GM12878 (cell line): ENCODE measurements around the gene RORB. TPM values are rescaled to one million over a fixed set of nuclear protein-coding genes. Genes with fewer than 3 reads are reported as not detected.
A peak's percentile ranks its signal among the peaks of the same experiment; 100 is the strongest.

Source experiments
- ATAC-seq: fragments of 200-7000 bp; cut with Tn5 transposase; 3 replicates; pipeline ENCODE4 v1.9.1; 2020; ENCODE audit warnings: mild to moderate bottlenecking, moderate library complexity
- BruUV-seq: library from RNA; stranded (reverse); fragments of 400-500 nt; replicated peaks from 2 replicates; lab custom pipeline; 2021; lab: Mats Ljungman, UMichigan
- CTCF ChIA-PET: fragments of 300-600 bp; sonication (Branson Sonifier 250); formaldehyde crosslinking; extraction: SDS; loops from one replicate; lab custom pipeline; 2021; ENCODE audit warnings: inconsistent platforms; lab: Yijun Ruan, JAX
- POLR2A ChIA-PET: fragments of 350-600 bp; formaldehyde crosslinking; extraction: SDS; loops from one replicate; lab custom pipeline; 2021; ENCODE audit warnings: inconsistent platforms; lab: Charles Lee
- RAD21 ChIA-PET: fragments of 300-600 bp; sonication (Branson Sonifier 250); formaldehyde crosslinking; loops from one replicate; lab custom pipeline; 2023; ENCODE audit warnings: antibody characterized with exemption; ENCODE audit not compliant: unreplicated experiment; lab: Charles Lee
- SMC1A ChIA-PET: fragments of 300-600 bp; sonication (Branson Sonifier 250); formaldehyde crosslinking; loops from one replicate; lab custom pipeline; 2023; ENCODE audit not compliant: unreplicated experiment, uncharacterized antibody; lab: Charles Lee
- DNase-seq: peaks from one replicate; pipeline ENCODE4 v3.0.0-alpha.2; 2011; ENCODE audit warnings: low read depth, low spot score
- FAIRE-seq: peaks from 3 replicates; lab custom pipeline; 2011; peaks lifted over from hg19 to GRCh38; lab: Jason Lieb, UNC
- H2AFZ ChIP-seq: 2 replicates; pipeline ENCODE4 v1.6.0; 2011; ENCODE audit warnings: low read depth, low read length, control low read depth; ENCODE audit not compliant: control insufficient read depth
- H3K27ac ChIP-seq: 2 replicates; pipeline ENCODE4 v1.5.1; 2011; ENCODE audit warnings: control low read depth; ENCODE audit not compliant: control insufficient read depth, insufficient read depth
- H3K27me3 ChIP-seq, 2 experiments: replicated peaks in 1 of 2; 2 replicates each; pipeline versions ENCODE4 v1.6.0 to v1.6.1; 2011; ENCODE audit warnings: low read length in 1 of 2; ENCODE audit not compliant: control insufficient read depth in 2 of 2, insufficient read depth in 2 of 2
- H3K36me3 ChIP-seq, 2 experiments: 2 replicates each; pipeline ENCODE4 v1.5.1; 2011; ENCODE audit warnings: low read length in 1 of 2; ENCODE audit not compliant: control insufficient read depth in 2 of 2, insufficient read depth in 2 of 2
- H3K4me1 ChIP-seq: 2 replicates; pipeline ENCODE4 v1.6.1; 2011; ENCODE audit warnings: mild to moderate bottlenecking, low read length, moderate library complexity, mixed read lengths; ENCODE audit not compliant: control insufficient read depth, insufficient read depth
- H3K4me2 ChIP-seq: 2 replicates; pipeline ENCODE4 v1.6.0; 2011; ENCODE audit warnings: control low read depth; ENCODE audit not compliant: control insufficient read depth, insufficient read depth
- H3K4me3 ChIP-seq: fragments of 200-600 bp; sonication (generic); 2 replicates; pipeline ENCODE4 v1.5.1; 2016
- H3K79me2 ChIP-seq: 2 replicates; pipeline ENCODE4 v1.6.0; 2011; ENCODE audit warnings: low read length; ENCODE audit not compliant: control insufficient read depth, insufficient read depth
- H3K9ac ChIP-seq: 2 replicates; pipeline ENCODE4 v1.8.0; 2011; ENCODE audit warnings: low read length, control low read depth, mixed read lengths; ENCODE audit not compliant: control insufficient read depth, insufficient read depth
- H3K9me3 ChIP-seq: replicated peaks from 3 replicates; pipeline ENCODE4 v1.5.1; 2011; ENCODE audit warnings: mild to moderate bottlenecking, low read length; ENCODE audit not compliant: control insufficient read depth, insufficient read depth
- H4K20me1 ChIP-seq: 2 replicates; pipeline ENCODE4 v1.6.0; 2011; ENCODE audit not compliant: control insufficient read depth, insufficient read depth
- LARP7 ChIP-seq: fragments of 450-650 bp; IDR thresholded peaks from 2 replicates; pipeline ENCODE4 v1.6.1; 2017; ENCODE audit warnings: mild to moderate bottlenecking
- MTA2 ChIP-seq: fragments of 450-650 bp; IDR thresholded peaks from 2 replicates; pipeline ENCODE4 v1.6.1; 2016; ENCODE audit warnings: low read depth, mild to moderate bottlenecking, moderate library complexity
- NFYB ChIP-seq: IDR thresholded peaks from 2 replicates; pipeline ENCODE4 v1.6.1; 2011; ENCODE audit warnings: low read depth, mild to moderate bottlenecking, low read length, improper control_type of control experiment, moderate library complexity; ENCODE audit not compliant: insufficient read depth
- NRF1 ChIP-seq: conservative IDR thresholded peaks from 2 replicates; pipeline ENCODE4 v1.6.1; 2011; ENCODE audit warnings: mild to moderate bottlenecking, low read depth, low read length, improper control_type of control experiment
- SMAD5 ChIP-seq: IDR thresholded peaks from 2 replicates; pipeline ENCODE4 v1.6.1; 2016; ENCODE audit warnings: antibody characterized with exemption, low read depth
- SPI1 ChIP-seq: IDR thresholded peaks from 2 replicates; pipeline ENCODE4 v1.6.1; 2011; ENCODE audit warnings: low read depth, mild to moderate bottlenecking, low read length, moderate library complexity, borderline replicate concordance; ENCODE audit not compliant: insufficient read depth
- TAF1 ChIP-seq: IDR thresholded peaks from 2 replicates; pipeline ENCODE4 v1.6.1; 2011; ENCODE audit warnings: mild to moderate bottlenecking, low read depth, low read length, borderline replicate concordance
- YBX1 ChIP-seq: fragments of 450-650 bp; IDR thresholded peaks from 2 replicates; pipeline ENCODE4 v1.6.1; 2016; ENCODE audit warnings: antibody characterized with exemption
- ZBTB4 ChIP-seq: fragments of 450-650 bp; formaldehyde crosslinking; IDR thresholded peaks from 2 replicates; pipeline ENCODE4 v1.4.0; 2022; ENCODE audit warnings: mild to moderate bottlenecking, moderate library complexity
- ZNF274 ChIP-seq: IDR thresholded peaks from one replicate; pipeline ENCODE4 v1.8.0; 2011; ENCODE audit not compliant: insufficient read length, insufficient read depth
- WGBS: methylation state at CpG from one replicate; pipeline ENCODE4 v1.1.6; 2016; ENCODE audit warnings: low lambda C conversion rate; ENCODE audit not compliant: insufficient replicate concordance, insufficient coverage; ENCODE audit errors: missing lambda C conversion rate; 5-methylcytosine and 5-hydroxymethylcytosine counted together
- in situ Hi-C: fragments of 300-500 bp; cut with MboI; formaldehyde crosslinking; loops from 9 replicates; pipeline ENCODE4 v1.14.3; 2018; ENCODE audit warnings: mixed read lengths
- intact Hi-C: fragments of 100-400 bp; cut with micrococcal nuclease; formaldehyde crosslinking; loops from one replicate; pipeline ENCODE4 v1.14.2; 2022; ENCODE audit not compliant: unreplicated experiment
- polyA plus RNA-seq, 11 experiments: library from polyadenylated mRNA; depleted of rRNA in 4 of 11; unstranded in 6 of 11; stranded (reverse) in 5 of 11; fragments of >200 nt; fragmentation: Nextera tagmentation in 4 of 11; fragmentation: Illumina TruSeq in 1 of 11; extraction: Ambion mirVana in 4 of 11; extraction: Trizol in 1 of 11; gene quantifications; 1 replicate in 1 of 11; 2 replicates in 10 of 11; pipeline versions ENCODE4 v1.2.1 to v1.2.3, GENCODE V29; 2011 to 2016; ENCODE audit warnings: inconsistent platforms in 2 of 11, missing spikeins in 2 of 11, low read depth in 1 of 11
- total RNA-seq, 4 experiments: library from RNA; depleted of rRNA in 3 of 4; stranded (reverse); fragments of >200 nt in 3 of 4; fragmentation: Illumina TruSeq in 1 of 4; extraction: Trizol in 1 of 4; gene quantifications; 2 replicates each; pipeline versions ENCODE4 v1.2.1 to v1.2.3, GENCODE V29; 2013 to 2021

RORB gene
- total and polyA plus RNA-seq, 10 of the 15 experiments (the other 5 are each of a cell fraction or from before 2014, with no cell fraction given), result under 0.01 to 0.01 TPM; not detected in 8

DNA sequence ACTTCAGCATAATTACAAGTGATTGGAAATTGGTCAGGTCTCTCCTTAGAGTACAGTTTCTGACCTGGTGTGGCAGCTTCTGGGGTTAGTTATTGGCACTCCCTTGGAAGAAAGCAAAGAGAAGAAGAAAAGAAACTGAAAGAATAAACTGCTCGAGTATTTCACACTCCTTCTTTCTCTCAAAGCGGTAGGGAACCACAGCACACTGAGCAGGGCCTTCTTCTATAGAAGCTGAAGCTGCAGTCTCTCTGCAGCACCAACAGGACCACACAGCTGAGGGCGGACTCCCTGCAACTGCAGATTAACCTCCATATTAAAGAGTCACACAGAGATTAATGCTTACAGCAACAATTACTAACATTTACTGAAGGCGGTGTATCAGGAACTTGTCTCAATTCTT is 238.6 kb downstream of the RORB start:
- H3K4me2 ChIP-seq, result no peak overlapping the region
- no peaks in the 10 kb centered on the region for H3K9me3 ChIP-seq
- ATAC-seq, result peak; percentile 34; the same call in 2 of the 3 replicates
- intact Hi-C loops (no loop called here), in situ Hi-C loops (loop anchor here (25.0 kb wide), 1 partner anchor 1048 kb away; no protein-coding TSS in a partner anchor)
- H3K4me1 ChIP-seq, result no peaks in the 10 kb centered on the region
- no peak overlapping the region for H3K27ac ChIP-seq
- no peaks in the 10 kb centered on the region for H3K36me3 ChIP-seq
- SMC1A ChIA-PET, result no interaction called here
- 50% methylated on average over 4 of the region's 4 CpGs for WGBS
- BruUV-seq, result no TSS peak
- no peak for DNase-seq
- RAD21 ChIA-PET, result no interaction called here
- FAIRE-seq, result no peak
- POLR2A ChIA-PET, result interaction anchor here (0.5 kb wide), 1 partner anchor 1074 kb away, joined by 4 read pairs; no protein-coding TSS in a partner anchor
- no peak overlapping the region for H3K9ac ChIP-seq
- H4K20me1 ChIP-seq, result no peaks in the 10 kb centered on the region
- H3K79me2 ChIP-seq, result no peaks in the 10 kb centered on the region
- no peak overlapping the region; the same call in 1 of the 2 replicates for H3K4me3 ChIP-seq
- H3K27me3 ChIP-seq, result no peaks in the 10 kb centered on the region; a peak in 1 of 4 replicates
- CTCF ChIA-PET, result no interaction called here
- no peak overlapping the region for H2AFZ ChIP-seq
- TF ChIP-seq NFYB, result no peak
- TF ChIP-seq SMAD5, result no peak
- TF ChIP-seq ZBTB4 (CRISPR knock-in tag), result no peak
- TF ChIP-seq SPI1, result no peak
- TF ChIP-seq TAF1, result no peak
- TF ChIP-seq YBX1, result no peak
- TF ChIP-seq NRF1, result no peak
- TF ChIP-seq ZNF274, result no peak
- no peak for TF ChIP-seq MTA2
- TF ChIP-seq LARP7, result no peak
